ENCODE measurements around the gene UBE4A.

Gene UBE4A

DNA sequence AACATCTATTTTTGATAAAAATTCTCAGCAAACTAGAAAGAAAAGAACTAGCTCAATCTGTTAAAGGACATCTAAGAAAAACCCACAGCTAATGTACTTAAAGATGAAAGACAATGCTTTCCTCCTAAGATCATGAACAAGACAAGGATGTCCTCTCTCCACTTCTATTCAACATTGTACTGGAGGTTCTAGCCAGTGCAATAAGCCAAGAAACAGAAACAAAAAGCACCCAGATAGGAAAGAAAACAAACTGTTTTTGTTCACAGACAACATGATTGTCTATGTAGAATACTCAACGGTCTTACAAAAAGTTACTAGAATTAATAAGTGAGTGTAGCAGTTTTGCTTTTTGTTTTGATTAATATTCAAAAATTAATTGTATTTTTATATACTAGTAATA lies 24.7 kb upstream of the UBE4A start:
- Histone ChIP-seq H3K36me3 (ENCODE audit: insufficient read depth, low read length) (peaks cover 30% of the 10 kb centered on the region), H4K20me1 (ENCODE audit: insufficient read depth, low read length) (peaks cover 17% of the 10 kb centered on the region), H3K27me3 (ENCODE audit: insufficient read depth, low read length, poor library complexity) (no peaks in the 10 kb centered on the region), H3K27ac (ENCODE audit: low read length) (peak overlapping the region; percentile 68), H3K4me2 (ENCODE audit: insufficient read depth, low read length) (no peak overlapping the region), H2AFZ (ENCODE audit: low read depth, low read length) (no peak overlapping the region), H3K9ac (ENCODE audit: low read depth, low read length) (no peak overlapping the region), H3K4me1 (ENCODE audit: insufficient read depth, low read length) (peaks cover 40% of the 10 kb centered on the region), H3K4me3 (ENCODE audit: low read depth in 1 of 2, low read length in 2 of 2) (no peak overlapping the region), H3K9me3 (ENCODE audit: insufficient read depth, low read length, severe bottlenecking) (no peaks in the 10 kb centered on the region), H3K79me2 (ENCODE audit: insufficient read depth, low read length) (peaks cover 39% of the 10 kb centered on the region)
- ATAC-seq (ENCODE audit: insufficient read depth, low read depth) (peak; percentile 23), DNase-seq (no peak)
- TF ChIP-seq, protein P1, sequence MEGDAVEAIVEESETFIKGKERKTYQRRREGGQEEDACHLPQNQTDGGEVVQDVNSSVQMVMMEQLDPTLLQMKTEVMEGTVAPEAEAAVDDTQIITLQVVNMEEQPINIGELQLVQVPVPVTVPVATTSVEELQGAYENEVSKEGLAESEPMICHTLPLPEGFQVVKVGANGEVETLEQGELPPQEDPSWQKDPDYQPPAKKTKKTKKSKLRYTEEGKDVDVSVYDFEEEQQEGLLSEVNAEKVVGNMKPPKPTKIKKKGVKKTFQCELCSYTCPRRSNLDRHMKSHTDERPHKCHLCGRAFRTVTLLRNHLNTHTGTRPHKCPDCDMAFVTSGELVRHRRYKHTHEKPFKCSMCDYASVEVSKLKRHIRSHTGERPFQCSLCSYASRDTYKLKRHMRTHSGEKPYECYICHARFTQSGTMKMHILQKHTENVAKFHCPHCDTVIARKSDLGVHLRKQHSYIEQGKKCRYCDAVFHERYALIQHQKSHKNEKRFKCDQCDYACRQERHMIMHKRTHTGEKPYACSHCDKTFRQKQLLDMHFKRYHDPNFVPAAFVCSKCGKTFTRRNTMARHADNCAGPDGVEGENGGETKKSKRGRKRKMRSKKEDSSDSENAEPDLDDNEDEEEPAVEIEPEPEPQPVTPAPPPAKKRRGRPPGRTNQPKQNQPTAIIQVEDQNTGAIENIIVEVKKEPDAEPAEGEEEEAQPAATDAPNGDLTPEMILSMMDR (IDR thresholded peaks at IDR 0.05; ENCODE audit: borderline replicate concordance, extremely low read depth, low read length, poor library complexity, severe bottlenecking) = no peak
- TF ChIP-seq EZH2 (IDR thresholded peaks at IDR 0.05; ENCODE audit: borderline replicate concordance, low read depth, low read length, severe bottlenecking) = no peak

DNA sequence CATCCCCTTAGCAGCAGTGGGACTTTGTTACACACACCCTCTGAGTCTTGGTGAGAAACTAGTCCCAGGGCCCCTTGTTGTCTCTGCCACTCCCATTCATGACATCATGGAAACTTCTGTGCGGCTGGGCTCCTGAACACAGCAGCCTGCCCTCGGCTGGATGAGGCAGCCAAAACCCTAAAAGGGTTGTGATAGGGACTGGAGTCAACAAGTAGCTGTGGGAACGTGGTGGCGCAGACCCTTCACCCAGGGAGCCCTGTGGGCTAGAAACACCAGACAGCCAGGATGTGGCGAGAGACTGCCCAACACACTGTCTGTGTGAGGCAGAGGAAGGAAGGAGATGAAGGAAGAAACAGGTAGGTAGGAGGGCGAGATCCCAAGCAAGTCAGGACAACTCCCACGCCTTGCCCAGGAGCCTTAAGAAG lies 20.8 kb upstream of the UBE4A start:
- Histone ChIP-seq H2AFZ (ENCODE audit: low read depth, low read length) (no peak overlapping the region), H3K4me2 (ENCODE audit: insufficient read depth, low read length) (peak overlapping the region; percentile 70), H3K9me3 (ENCODE audit: insufficient read depth, low read length, severe bottlenecking) (no peaks in the 10 kb centered on the region), H3K36me3 (ENCODE audit: insufficient read depth, low read length) (peaks cover 52% of the 10 kb centered on the region), H3K27ac (ENCODE audit: low read length) (peak overlapping the region; percentile 98), H3K27me3 (ENCODE audit: insufficient read depth, low read length, poor library complexity) (no peaks in the 10 kb centered on the region), H3K4me3 (ENCODE audit: low read depth in 1 of 2, low read length in 2 of 2) (peak overlapping the region in 1 of 2 experiments; percentile 79; a peak in 2 of 4 replicates), H3K79me2 (ENCODE audit: insufficient read depth, low read length) (peaks cover 73% of the 10 kb centered on the region), H3K4me1 (ENCODE audit: insufficient read depth, low read length) (peaks cover 61% of the 10 kb centered on the region), H3K9ac (ENCODE audit: low read depth, low read length) (peak overlapping the region; percentile 83), H4K20me1 (ENCODE audit: insufficient read depth, low read length) (peaks cover 31% of the 10 kb centered on the region)
- DNase-seq = peak; percentile 89
- TF ChIP-seq EZH2 (IDR thresholded peaks at IDR 0.05; ENCODE audit: borderline replicate concordance, low read depth, low read length, severe bottlenecking) = no peak
- TF ChIP-seq, protein P1 (IDR thresholded peaks at IDR 0.05; ENCODE audit: borderline replicate concordance, extremely low read depth, low read length, poor library complexity, severe bottlenecking) = peak; percentile 17
- peak; percentile 54 for ATAC-seq (ENCODE audit: insufficient read depth, low read depth)

DNA sequence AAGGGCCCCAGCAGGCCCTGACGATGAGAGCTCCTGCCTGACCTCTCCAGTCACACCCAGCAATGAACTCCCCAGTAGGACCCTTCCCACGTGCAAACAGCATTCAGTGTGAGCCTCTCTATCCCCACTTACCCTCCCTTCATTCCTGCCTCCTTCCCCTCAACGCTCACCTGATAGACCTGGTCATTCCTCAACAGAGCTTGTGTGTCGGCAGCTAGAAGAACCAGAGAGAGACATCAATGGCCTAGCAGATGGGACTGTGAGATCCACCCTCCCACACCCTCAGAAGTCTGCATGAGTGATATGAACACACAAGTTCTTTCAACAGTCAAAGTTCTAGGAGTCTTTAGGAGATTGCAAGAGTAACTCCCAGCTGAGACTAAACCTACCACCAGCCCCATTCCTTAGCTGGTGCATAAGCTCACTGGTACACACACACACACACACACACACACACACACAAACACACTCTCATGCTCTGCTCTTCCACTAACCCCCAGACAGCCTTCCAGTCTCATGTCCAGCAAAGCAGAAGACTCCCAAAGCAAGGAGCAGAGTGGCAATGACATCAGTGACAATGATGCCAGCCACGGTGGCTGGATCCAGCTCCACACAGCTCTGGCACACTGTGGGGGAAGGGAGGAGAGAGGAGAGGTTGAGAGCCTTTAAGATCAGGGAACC lies 20.0 kb upstream of the UBE4A start:
- Histone ChIP-seq H4K20me1 (ENCODE audit: insufficient read depth, low read length) (peaks cover 31% of the 10 kb centered on the region), H3K27me3 (ENCODE audit: insufficient read depth, low read length, poor library complexity) (no peaks in the 10 kb centered on the region), H3K9ac (ENCODE audit: low read depth, low read length) (peak overlapping the region; percentile 83), H3K4me3 (ENCODE audit: low read depth in 1 of 2, low read length in 2 of 2) (peak overlapping the region; percentile 52 to 79; a peak in 3 of 4 replicates), H3K27ac (ENCODE audit: low read length) (peak overlapping the region; percentile 98), H3K36me3 (ENCODE audit: insufficient read depth, low read length) (peaks cover 52% of the 10 kb centered on the region), H3K4me2 (ENCODE audit: insufficient read depth, low read length) (peak overlapping the region; percentile 70), H3K9me3 (ENCODE audit: insufficient read depth, low read length, severe bottlenecking) (no peaks in the 10 kb centered on the region), H3K4me1 (ENCODE audit: insufficient read depth, low read length) (peaks cover 65% of the 10 kb centered on the region), H2AFZ (ENCODE audit: low read depth, low read length) (no peak overlapping the region), H3K79me2 (ENCODE audit: insufficient read depth, low read length) (peaks cover 77% of the 10 kb centered on the region)
- ATAC-seq (ENCODE audit: insufficient read depth, low read depth) (no peak), DNase-seq (peak; percentile 51)
- no peak for TF ChIP-seq EZH2 (IDR thresholded peaks at IDR 0.05; ENCODE audit: borderline replicate concordance, low read depth, low read length, severe bottlenecking)
- TF ChIP-seq, protein P1 (IDR thresholded peaks at IDR 0.05; ENCODE audit: borderline replicate concordance, extremely low read depth, low read length, poor library complexity, severe bottlenecking) = no peak

Measured in DND-41 (cell line).